Mesenteric fat pad (tissue), 1 donor: Measurements from ENCODE around the gene TMEM267. TPM values are rescaled to one million over a fixed set of nuclear protein-coding genes. Genes with fewer than 3 reads are reported as not detected.
"Not testable (repeated sequence)": the region's sequence is repeated elsewhere in the genome, so short reads cannot be mapped to it uniquely, and the experiment has no call there.

Experiments used
- DNase-seq: peaks from one replicate; pipeline ENCODE4 v3.0.0-alpha.2; 2020; ENCODE audit warnings: low spot score
- total RNA-seq: library from RNA; stranded (reverse); fragmentation: NEBNext Ultra II Directional; extraction: Animal tissue kit (Norgen Biotek cat#: 25700); gene quantifications from one replicate; pipeline ENCODE4 v1.2.1, GENCODE V29; 2021
- donor health status: DM: yes; HTN: yes; CAD: no.

Gene TMEM267
- total RNA-seq, 1 donor from 2014 or later: 11.0 TPM

GRCh38 chr5:43410414-43410813, 73.3 kb downstream of the TMEM267 start:
- no peak for DNase-seq

- DNase-seq: no peak
These were observed 73.8 kb downstream of the TMEM267 start for GRCh38 chr5:43409809-43410271.

DNA sequence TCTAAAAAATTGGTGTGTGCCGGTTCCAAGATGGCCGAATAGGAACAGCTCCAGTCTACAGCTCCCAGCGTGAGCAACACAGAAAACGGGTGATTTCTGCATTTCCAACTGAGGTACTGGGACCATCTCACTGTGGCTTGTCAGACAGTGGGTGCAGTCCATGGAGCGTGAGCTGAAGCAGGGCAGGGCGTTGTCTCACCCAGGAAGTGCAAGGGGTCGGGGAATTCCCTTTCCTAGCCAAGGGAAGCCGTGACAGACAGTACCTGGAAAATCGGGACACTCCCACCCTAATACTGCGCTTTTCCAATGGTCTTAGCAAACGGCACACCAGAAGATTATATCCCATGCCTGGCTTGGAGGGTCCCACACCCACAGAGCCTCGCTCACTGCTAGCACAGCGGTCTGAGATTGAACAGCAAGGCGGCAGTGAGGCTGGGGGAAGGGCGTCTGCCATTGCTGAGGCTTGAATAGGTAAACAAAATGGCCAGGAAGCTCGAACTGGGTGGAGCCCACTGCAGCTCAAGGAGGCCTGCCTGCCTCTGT, 81.1 kb downstream of the TMEM267 start:
- not testable (repeated sequence) for DNase-seq

GRCh38 chr5:43401827-43402226, 81.8 kb downstream of the TMEM267 start:
- no peak for DNase-seq

GRCh38 chr5:43400082-43400481, 83.6 kb downstream of the TMEM267 start:
- DNase-seq: no peak

- DNase-seq: no peak
These were observed 86.8 kb downstream of the TMEM267 start for GRCh38 chr5:43396762-43397304.

Other genes starting within 250 kb of the TMEM267 start
- 33.7 TPM for gene HMGCS1, start 170.5 kb downstream of the TMEM267 start, total RNA-seq
- 1.4 TPM for gene CCL28, start 71.5 kb downstream of the TMEM267 start, total RNA-seq
- gene C5orf34, start 31.3 kb upstream of the TMEM267 start, total RNA-seq: 1.2 TPM
- gene PAIP1, start 73.2 kb upstream of the TMEM267 start, total RNA-seq: 89.0 TPM
- gene NNT, start 119.3 kb upstream of the TMEM267 start, total RNA-seq: 81.6 TPM